ENCODE results near the gene ZIC4.

- TF ChIP-seq CTCF (IDR thresholded peaks at IDR 0.05; ENCODE audit: low read depth, low read length, missing input control) (no peak), FOXA1 (IDR thresholded peaks at IDR 0.05) (no peak), HNF4G (IDR thresholded peaks at IDR 0.05) (no peak), MAX (IDR thresholded peaks at IDR 0.05) (no peak)
Measured at GRCh38 chr3:147404000-147404799, 2.1 kb downstream of the ZIC4 start.
